Immature natural killer cell (primary cell): Measurements from ENCODE around the gene BUD23. TPM values are rescaled to one million over a fixed set of nuclear protein-coding genes. Genes with fewer than 3 reads are reported as not detected.
"Not testable (repeated sequence)": the region's sequence is repeated elsewhere in the genome, so short reads cannot be mapped to it uniquely, and the experiment has no call there.

Source experiments
- DNase-seq, 3 donors: peaks; one replicate each; pipeline ENCODE4 v3.0.0; 2022; ENCODE audit warnings: mixed read lengths in 1 of 3
- H3K27ac Mint-ChIP-seq, 6 donors: one replicate each; pipeline ENCODE4 v1.8.0; 2020; ENCODE audit warnings: mixed read lengths in 6 of 6, mild to moderate bottlenecking in 5 of 6, inconsistent platforms in 4 of 6, moderate library complexity in 3 of 6
- H3K27me3 Mint-ChIP-seq, 3 donors: one replicate each; pipeline ENCODE4 v1.8.0; 2020 to 2021; ENCODE audit warnings: low read depth in 3 of 3, mild to moderate bottlenecking in 3 of 3, mixed read lengths in 3 of 3, moderate library complexity in 3 of 3, inconsistent platforms in 1 of 3
- H3K36me3 Mint-ChIP-seq, 3 donors: one replicate each; pipeline ENCODE4 v1.8.0; 2020; ENCODE audit warnings: mixed read lengths in 3 of 3, inconsistent platforms in 2 of 3, mild to moderate bottlenecking in 2 of 3
- H3K4me1 Mint-ChIP-seq, 2 donors: one replicate each; pipeline ENCODE4 v1.8.0; 2020; ENCODE audit warnings: inconsistent platforms in 2 of 2, mild to moderate bottlenecking in 2 of 2, mixed read lengths in 2 of 2, moderate library complexity in 1 of 2
- H3K4me3 Mint-ChIP-seq, 5 donors: one replicate each; pipeline ENCODE4 v1.8.0; 2020; ENCODE audit warnings: mild to moderate bottlenecking in 5 of 5, mixed read lengths in 5 of 5, inconsistent platforms in 3 of 5, moderate library complexity in 3 of 5
- H3K9me3 Mint-ChIP-seq, 6 donors: one replicate each; pipeline ENCODE4 v1.8.0; 2020; ENCODE audit warnings: mild to moderate bottlenecking in 6 of 6, mixed read lengths in 6 of 6, inconsistent platforms in 4 of 6, moderate library complexity in 3 of 6
- polyA plus RNA-seq, 3 donors: library from polyadenylated mRNA; unstranded; fragments of 300-500 nt; fragmentation: Illumina TruSeq; gene quantifications; one replicate each; pipeline ENCODE4 v1.2.3, GENCODE V29; 2021

Gene BUD23
- polyA plus RNA-seq, 3 donors from 2014 or later, result 121 to 208 (median 122) TPM

DNA sequence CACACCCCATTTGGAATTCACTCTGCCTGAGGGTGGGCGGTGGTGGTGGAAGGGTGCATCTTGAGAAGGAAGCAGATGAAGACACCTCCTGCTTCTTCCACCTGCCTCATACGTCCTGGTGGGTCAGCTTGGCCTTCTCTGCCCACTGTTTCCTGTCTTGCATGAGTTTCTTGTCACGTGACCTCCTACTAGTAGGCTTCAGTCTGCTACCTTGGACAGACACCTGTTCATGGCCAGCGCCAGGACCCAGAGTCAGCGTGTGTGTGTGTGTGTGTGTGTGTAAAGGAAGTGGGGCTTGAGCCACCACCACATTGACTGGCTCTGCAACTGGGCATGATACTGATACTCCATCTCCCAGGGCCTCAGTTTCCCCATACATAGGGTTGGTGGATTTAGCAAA, 32.9 kb upstream of the BUD23 start:
- Mint-ChIP-seq H3K4me3 (no peak overlapping the region), H3K4me1 (peaks cover 0 to 6% of the 10 kb centered on the region in 2 donors), H3K27ac (no peak overlapping the region), H3K9me3 (no peaks in the 10 kb centered on the region), H3K27me3 (peaks cover 13 to 42% (median 13%) of the 10 kb centered on the region in 3 donors), H3K36me3 (no peaks in the 10 kb centered on the region)
- no peak for DNase-seq

DNA sequence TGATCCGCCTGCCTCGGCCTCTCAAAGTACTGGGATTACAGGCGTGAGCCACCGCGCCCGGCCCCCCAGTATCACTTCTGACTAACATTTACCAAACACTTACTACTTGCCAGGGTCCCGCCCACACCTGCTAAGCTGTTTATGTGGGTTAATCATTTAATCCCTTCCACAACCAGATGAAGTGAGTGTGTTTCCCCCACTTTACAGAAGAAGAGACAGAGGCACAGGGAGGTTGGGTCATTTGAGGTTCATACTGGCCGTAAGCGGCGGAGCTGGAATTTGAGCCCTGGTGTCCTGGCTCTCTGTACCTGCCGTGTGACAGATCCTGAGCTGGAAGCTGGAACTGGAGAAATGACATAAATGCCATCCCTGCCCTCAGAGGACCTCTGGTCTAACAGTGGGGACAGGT, 30.9 kb upstream of the BUD23 start:
- Mint-ChIP-seq H3K4me1 (peaks cover 0 to 6% of the 10 kb centered on the region in 2 donors), H3K27me3 (peaks cover 9 to 34% (median 11%) of the 10 kb centered on the region in 3 donors), H3K9me3 (no peaks in the 10 kb centered on the region), H3K4me3 (no peak overlapping the region), H3K27ac (no peak overlapping the region), H3K36me3 (no peaks in the 10 kb centered on the region)
- DNase-seq, result no peak

DNA sequence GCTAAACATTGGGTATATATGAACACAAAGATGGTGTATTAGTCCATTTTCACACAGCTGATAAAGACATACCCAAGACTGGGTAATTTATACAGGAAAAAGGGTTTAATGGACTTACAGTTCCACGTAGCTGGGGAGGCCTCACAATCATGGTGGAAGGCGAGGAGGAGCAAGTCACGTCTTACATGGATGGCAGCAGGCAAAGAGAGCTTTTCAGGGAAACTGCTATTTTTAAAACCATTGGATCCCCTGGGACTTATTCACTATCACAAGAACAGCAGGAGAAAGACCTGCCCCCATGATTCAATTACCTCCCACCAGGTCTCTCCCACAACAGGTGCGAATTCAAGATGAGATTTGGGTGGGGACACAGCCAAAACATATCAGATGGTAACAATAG, 28.1 kb upstream of the BUD23 start:
- H3K27me3 Mint-ChIP-seq, result peaks cover 4 to 29% (median 5%) of the 10 kb centered on the region in 3 donors
- H3K4me3 Mint-ChIP-seq, H3K36me3 Mint-ChIP-seq, H3K27ac Mint-ChIP-seq, DNase-seq, H3K9me3 Mint-ChIP-seq, H3K4me1 Mint-ChIP-seq: not testable (repeated sequence)

DNA sequence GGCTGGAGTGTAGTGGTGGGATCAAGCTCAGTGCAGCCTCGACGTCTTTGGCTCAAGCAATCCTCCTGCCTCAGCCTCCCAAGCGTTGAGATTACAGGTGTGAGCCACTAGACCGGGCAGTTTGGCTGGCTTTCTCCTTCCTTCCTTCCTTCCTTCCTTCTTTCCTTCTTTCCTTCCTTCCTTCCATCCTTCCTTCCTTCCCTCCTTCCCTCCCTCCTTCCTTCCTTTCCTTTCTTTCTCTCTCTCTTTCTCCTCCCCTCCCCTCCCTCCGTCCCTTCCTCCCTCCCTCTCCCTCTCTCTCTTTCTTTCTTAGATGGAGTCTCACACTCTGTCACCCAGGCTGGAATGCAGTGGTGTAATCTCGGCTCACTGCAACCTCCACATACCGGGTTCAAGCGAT, 23.4 kb upstream of the BUD23 start:
- H3K27ac Mint-ChIP-seq, result no peak overlapping the region
- H3K4me3 Mint-ChIP-seq, result no peak overlapping the region
- no peaks in the 10 kb centered on the region for H3K4me1 Mint-ChIP-seq
- no peak for DNase-seq
- peaks cover 6 to 26% (median 11%) of the 10 kb centered on the region in 3 donors for H3K27me3 Mint-ChIP-seq
- H3K36me3 Mint-ChIP-seq, result no peaks in the 10 kb centered on the region
- peaks cover 0 to 7% (median 0%) of the 10 kb centered on the region in 6 donors for H3K9me3 Mint-ChIP-seq

DNA sequence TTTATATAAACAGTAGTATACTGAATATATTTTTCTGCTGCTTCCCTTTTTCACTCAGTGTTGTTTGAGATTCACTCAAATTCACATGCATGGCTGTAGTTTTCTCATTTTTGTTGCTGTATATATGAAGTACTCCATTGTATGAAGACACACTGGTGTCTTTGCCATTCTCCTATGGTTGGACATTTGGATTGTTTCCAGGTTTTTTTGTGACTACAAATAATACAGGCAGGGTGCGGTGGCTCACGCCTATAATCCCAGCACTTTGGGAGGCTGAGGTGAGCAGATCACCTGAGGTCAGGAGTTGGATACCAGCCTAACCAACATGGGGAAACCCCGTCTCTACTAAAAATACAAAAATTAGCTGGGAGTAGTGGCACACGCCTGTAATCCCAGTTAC, 22.8 kb upstream of the BUD23 start:
- not testable (repeated sequence) for H3K4me3 Mint-ChIP-seq, H3K9me3 Mint-ChIP-seq, H3K4me1 Mint-ChIP-seq, DNase-seq, H3K27ac Mint-ChIP-seq, H3K36me3 Mint-ChIP-seq
- peaks cover 7 to 26% (median 14%) of the 10 kb centered on the region in 3 donors for H3K27me3 Mint-ChIP-seq

DNA sequence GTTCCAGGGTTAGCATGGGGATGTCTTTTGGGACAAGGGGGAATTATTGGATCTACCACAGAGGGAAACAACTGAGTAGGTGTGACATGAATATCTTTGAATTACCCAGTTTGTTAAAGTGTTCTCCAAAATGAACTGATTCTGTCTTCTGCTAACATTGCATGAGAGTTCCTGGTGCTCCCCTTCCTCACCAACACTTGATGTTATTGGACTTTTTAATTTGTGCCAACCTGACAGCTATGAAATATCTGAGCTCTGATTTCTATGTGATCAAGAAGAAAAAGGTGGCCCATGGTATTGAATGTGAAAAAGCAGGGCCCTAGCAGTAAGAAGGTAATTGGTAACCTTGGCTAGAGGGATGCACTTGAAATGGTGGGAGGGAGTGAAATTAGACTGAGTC, 20.4 kb upstream of the BUD23 start:
- Mint-ChIP-seq H3K4me3 (no peak overlapping the region), H3K27me3 (peaks cover 15 to 34% (median 19%) of the 10 kb centered on the region in 3 donors), H3K9me3 (peaks cover 0 to 9% (median under 1%) of the 10 kb centered on the region in 6 donors), H3K27ac (no peak overlapping the region), H3K36me3 (no peaks in the 10 kb centered on the region), H3K4me1 (peaks cover 0 to 5% of the 10 kb centered on the region in 2 donors)
- DNase-seq, result no peak

DNA sequence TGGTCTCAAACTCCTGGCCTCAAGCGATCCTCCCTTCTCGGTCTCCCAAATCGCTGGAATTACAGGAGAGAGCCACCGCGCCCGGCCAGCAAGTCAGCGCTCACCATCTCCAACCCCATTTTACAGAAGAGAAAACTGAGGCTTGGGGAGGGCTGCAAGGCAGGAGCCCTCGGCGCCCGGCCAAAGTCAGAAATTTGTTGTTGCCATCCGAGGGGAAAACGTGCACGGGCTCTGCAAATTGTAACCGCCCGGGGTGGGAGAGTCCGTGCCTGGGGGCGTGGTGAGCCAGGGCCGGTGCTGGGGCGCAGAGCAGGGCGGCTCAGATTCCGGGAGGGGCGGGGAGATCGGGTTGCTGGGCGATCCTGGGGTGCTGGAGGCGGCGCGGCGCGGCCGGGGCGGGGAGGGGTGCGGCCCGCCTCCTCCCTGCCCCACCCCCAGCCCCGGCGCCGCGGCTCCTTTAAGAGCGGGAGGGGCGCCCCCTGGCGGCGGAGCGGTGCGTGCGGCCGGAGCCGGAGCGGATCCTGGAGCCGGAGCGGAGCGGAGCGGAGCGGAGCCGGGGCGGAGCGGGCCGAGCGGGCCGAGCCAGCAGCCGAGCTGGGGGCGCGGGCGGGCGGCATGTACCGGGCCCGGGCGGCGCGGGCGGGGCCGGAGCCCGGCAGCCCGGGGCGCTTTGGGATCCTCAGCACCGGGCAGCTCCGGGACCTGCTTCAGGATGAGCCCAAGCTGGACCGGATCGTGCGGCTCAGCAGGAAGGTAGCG, 15.9 kb upstream of the BUD23 start, which contains the start of gene VPS37D:
VPS37D (plus strand) TSS at position 488 of the 759 bp plus-strand sequence; CDS start at position 616, 128 bp downstream.
- peaks cover 0 to 9% (median under 1%) of the 10 kb centered on the region in 6 donors for H3K9me3 Mint-ChIP-seq
- H3K4me3 Mint-ChIP-seq, result peak within 1 kb of the TSS; percentile 70 to 83 (median 77)
- peak within 1 kb of the TSS in 1 of 6 donors; percentile 11 for H3K27ac Mint-ChIP-seq
- H3K36me3 Mint-ChIP-seq, result no peaks in the 10 kb centered on the region
- H3K27me3 Mint-ChIP-seq, result peaks cover 17 to 33% (median 25%) of the 10 kb centered on the region in 3 donors
- H3K4me1 Mint-ChIP-seq, result peaks cover 6 to 11% of the 10 kb centered on the region in 2 donors
- peak; percentile 88 to 91 (median 90) for DNase-seq

DNA sequence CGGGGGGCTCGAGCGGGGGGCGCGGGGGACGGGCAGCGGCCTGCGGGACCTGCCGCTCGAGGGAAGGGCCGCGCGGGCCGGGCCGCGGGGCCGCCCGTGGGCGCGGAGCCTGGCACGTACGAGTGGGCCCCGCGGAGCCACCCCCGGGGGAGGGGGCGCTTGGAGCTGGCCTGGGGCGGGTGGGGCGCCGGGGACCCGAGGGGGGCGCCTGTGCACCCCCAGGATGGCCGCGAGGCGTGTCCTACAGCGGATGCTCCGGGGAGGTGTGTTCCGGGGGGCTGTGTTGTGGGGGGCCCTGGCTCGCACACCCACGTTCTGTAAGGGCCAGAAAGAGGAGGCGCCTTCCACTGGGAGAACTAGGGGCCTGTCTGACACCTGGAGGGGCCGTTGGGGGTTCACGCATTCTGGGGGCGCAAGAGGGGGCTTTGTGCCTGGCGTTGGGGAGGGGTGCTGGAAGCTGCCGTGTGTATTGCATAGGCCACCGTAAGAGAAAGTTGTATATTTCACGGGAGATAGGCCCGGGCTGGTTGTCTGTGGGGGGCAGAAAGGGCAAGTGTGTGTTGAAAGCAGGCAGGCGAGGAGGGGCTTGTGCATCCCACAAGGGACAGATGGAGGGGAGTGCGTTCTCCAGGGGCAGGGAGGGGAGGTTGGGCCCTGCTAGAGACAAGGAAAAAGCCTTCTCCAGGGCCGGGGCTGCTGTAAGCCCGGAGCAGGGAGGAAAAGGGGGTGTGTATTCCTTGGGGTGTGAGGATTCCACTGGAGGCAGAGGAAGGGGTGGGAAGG, 15.1 kb upstream of the BUD23 start:
- peaks cover 11 to 29% (median 22%) of the 10 kb centered on the region in 3 donors for H3K27me3 Mint-ChIP-seq
- H3K4me1 Mint-ChIP-seq, result peaks cover 6 to 11% of the 10 kb centered on the region in 2 donors
- DNase-seq, result no peak
- H3K27ac Mint-ChIP-seq, result peak overlapping the region in 1 of 6 donors; percentile 11
- H3K4me3 Mint-ChIP-seq, result peak overlapping the region; percentile 65 to 83 (median 68)
- no peaks in the 10 kb centered on the region for H3K36me3 Mint-ChIP-seq
- H3K9me3 Mint-ChIP-seq, result peaks cover 0 to 2% (median under 1%) of the 10 kb centered on the region in 6 donors

DNA sequence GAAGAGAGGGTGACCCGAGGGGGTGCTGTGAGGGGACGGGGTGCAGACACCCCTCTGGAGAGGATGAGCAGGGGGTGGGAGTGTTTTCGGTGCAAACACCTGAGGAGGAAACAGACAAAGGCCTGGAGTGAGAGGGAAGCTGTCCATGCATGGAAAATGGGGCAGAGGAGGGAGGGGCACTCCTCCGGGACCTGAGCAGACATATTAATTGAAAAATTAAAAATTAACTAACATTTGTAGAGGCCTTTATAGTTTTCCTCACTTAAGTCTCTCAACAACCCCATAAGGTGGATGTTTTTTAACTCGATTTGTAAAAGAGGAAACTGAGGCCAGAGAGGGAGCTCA, 14.5 kb upstream of the BUD23 start:
- Mint-ChIP-seq H3K27ac (no peak overlapping the region), H3K9me3 (peaks cover 0 to 2% (median 0%) of the 10 kb centered on the region in 6 donors), H3K4me1 (peaks cover 6 to 11% of the 10 kb centered on the region in 2 donors), H3K27me3 (peaks cover 10 to 28% (median 21%) of the 10 kb centered on the region in 3 donors), H3K4me3 (peak overlapping the region; percentile 65 to 83 (median 68)), H3K36me3 (no peaks in the 10 kb centered on the region)
- no peak for DNase-seq

DNA sequence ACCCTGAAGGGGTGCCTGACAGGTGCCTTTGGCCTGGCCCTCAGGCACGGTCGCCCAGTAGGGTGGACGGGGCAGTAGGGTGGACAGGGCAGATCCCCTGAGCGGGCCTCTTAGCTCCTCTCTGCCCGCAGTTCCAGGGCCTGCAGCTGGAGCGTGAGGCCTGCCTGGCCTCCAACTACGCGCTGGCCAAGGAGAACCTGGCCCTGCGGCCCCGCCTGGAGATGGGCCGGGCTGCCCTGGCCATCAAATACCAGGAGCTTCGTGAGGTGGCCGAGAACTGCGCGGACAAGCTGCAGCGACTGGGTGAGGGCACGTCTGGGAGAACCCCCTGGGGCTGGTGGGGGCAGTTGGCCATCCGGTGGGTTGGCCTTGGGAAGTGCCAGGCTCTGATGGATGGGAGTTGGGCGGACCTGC, 14.1 kb upstream of the BUD23 start:
- Mint-ChIP-seq H3K27ac (no peak overlapping the region), H3K4me3 (no peak overlapping the region)
- no peak for DNase-seq

DNA sequence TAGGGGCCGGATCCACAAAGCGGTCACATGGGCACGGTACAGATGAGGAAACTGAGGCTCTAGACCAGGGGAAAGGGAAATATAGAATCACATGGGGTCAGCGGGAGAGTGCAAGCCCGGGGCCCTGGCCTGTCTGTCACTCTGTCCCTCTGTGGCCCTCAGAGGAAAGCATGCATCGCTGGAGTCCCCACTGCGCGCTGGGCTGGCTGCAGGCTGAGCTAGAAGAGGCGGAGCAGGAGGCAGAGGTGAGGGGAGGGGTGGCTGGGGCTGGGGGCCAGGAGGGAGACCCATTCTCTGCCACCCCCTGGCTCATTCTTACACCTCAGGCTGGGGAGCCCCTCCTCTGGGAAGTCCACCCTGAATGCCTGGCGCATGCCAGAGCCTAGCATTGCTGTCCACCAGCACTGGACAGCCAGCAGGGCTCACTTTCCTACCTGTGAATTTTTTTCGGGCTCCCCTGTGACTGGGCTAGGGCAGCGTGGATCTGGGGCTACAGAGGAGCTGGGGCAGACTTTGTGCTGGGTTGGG, 13.5 kb upstream of the BUD23 start:
- peaks cover 10 to 21% (median 20%) of the 10 kb centered on the region in 3 donors for H3K27me3 Mint-ChIP-seq
- H3K27ac Mint-ChIP-seq, result no peak overlapping the region
- H3K9me3 Mint-ChIP-seq, result peaks cover 0 to 2% (median 0%) of the 10 kb centered on the region in 6 donors
- H3K4me1 Mint-ChIP-seq, result peaks cover 6 to 11% of the 10 kb centered on the region in 2 donors
- peak overlapping the region in 3 of 5 donors; percentile 13 to 54 (median 15) for H3K4me3 Mint-ChIP-seq
- DNase-seq, result no peak
- no peaks in the 10 kb centered on the region for H3K36me3 Mint-ChIP-seq

More for the DNA sequence above, 14.1 kb upstream of the BUD23 start:
- no peaks in the 10 kb centered on the region for H3K36me3 Mint-ChIP-seq
- peaks cover 10 to 24% (median 21%) of the 10 kb centered on the region in 3 donors for H3K27me3 Mint-ChIP-seq
- peaks cover 6 to 11% of the 10 kb centered on the region in 2 donors for H3K4me1 Mint-ChIP-seq
- H3K9me3 Mint-ChIP-seq, result peaks cover 0 to 2% (median 0%) of the 10 kb centered on the region in 6 donors

DNA sequence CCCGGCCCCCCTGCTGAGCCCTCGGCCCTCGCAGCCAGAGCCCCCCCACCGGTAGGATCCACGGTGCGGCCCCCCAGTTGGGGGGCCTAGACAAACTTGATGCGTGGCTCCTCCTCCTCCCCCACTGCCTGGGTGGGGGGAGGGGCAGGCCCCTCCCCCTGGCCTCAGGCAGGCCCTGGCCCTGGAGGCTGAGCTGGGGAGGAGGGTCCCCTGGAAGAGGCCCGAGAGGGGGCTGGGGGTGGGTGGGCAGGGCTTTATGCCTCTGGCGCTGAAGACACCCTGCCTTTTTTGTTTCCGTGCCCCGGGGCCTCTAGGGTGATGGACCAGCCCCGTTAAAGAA, 12.1 kb upstream of the BUD23 start:
- H3K36me3 Mint-ChIP-seq, result no peaks in the 10 kb centered on the region
- no peak overlapping the region for H3K27ac Mint-ChIP-seq
- no peak for DNase-seq
- H3K9me3 Mint-ChIP-seq, result no peaks in the 10 kb centered on the region
- no peak overlapping the region for H3K4me3 Mint-ChIP-seq
- H3K4me1 Mint-ChIP-seq, result peaks cover 6 to 10% of the 10 kb centered on the region in 2 donors
- peaks cover 5 to 19% (median 16%) of the 10 kb centered on the region in 3 donors for H3K27me3 Mint-ChIP-seq

DNA sequence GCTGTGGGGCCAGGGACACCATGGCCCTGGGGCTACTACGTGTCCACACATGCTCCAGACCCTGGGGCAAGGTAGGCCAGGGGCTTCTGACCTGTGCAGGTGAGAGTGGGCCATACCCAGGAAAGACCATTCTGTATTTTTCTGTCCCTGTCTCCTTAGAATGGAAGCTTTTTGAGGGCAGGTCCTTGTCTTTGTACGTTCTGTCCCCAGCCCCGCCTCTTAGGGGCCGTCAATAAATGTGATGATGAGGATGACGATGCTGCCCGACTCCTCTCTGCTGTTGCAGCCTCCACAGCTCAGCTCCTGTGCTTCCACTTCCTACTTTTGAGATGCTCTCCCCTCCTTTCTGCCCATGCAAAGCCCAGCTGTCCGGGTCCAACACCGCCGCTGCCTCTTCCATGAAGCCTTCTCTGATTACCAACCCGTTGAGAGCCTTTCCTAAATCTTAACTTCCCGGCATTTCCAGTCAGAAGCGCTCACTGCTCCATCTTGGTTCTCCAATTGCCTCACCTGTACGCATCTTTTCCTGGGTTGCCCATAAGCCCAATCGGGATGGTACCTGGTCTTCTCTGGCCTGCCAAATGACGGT, 11.4 kb upstream of the BUD23 start:
- Mint-ChIP-seq H3K36me3 (no peaks in the 10 kb centered on the region), H3K27ac (no peak overlapping the region), H3K27me3 (peaks cover 5 to 16% (median 15%) of the 10 kb centered on the region in 3 donors), H3K9me3 (no peaks in the 10 kb centered on the region), H3K4me3 (no peak overlapping the region), H3K4me1 (peaks cover 6 to 10% of the 10 kb centered on the region in 2 donors)
- no peak for DNase-seq
